Measurements from ENCODE around the gene CD55. TPM values are rescaled to one million over a fixed set of nuclear protein-coding genes. Genes with fewer than 3 reads are reported as not detected.
A peak's percentile ranks its signal among the peaks of the same experiment; 100 is the strongest.

CD55 gene
- total and polyA plus RNA-seq, 5 donors from 2014 or later, result 45.4 to 120 (median 55.5) TPM

DNA sequence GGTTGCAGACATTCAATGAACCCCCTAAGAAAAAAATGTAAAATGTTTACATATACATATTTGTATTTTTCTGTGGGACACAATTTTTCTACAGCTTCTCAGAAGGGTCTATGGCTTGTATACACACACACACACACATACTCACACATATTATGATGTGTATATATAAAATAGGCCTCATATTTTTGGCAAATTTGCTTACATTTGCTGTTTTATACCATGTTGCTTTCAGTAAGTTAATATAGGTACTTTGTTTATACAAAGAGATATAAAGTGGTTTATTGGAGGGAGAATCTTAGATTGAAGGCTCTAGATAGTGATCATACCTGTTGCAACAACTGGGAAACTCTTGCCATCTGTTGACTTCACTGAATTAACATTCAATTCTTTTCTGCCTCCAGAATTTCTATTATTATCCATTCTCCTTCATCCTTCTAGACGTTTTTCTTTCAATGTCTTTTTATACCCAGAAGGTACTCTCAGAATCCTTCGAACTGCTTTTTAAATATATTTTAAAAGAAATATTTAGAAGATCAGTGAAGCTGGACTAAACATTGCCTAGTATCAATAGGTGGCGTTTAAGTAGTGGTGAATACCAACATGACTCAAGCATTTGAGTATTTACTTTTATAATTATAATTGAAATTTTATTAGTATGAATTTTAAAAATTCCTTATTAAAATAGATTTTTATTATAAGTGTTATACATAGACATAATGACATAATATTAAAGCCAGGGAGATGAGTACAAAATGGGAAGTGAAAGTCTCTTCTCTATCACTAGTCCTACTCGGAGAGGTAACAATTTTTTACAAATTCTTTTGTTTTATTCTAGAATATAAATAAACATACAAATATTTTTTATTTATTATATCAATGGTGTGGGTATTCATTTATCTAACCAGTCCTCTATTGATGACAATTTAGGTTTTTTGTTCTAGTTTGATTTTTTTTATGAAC lies 10.2 kb downstream of the CD55 start:
- DNase-seq (no peak), ATAC-seq (ENCODE audit: low read depth in 2 of 2) (no peak)
- peaks cover 70% of the 10 kb centered on the region for H3K36me3 Mint-ChIP-seq
- H3K4me3 ChIP-seq (ENCODE audit: low read depth, low read length), result no peak overlapping the region
- peaks cover 3 to 16% (median 10%) of the 10 kb centered on the region in 7 donors for H3K9me3 Mint-ChIP-seq
- H3K9me3 ChIP-seq (ENCODE audit: control insufficient read depth in 2 of 2, low read length in 2 of 2), result peaks cover 14 to 17% of the 10 kb centered on the region in 2 experiments
- peaks cover 71% of the 10 kb centered on the region for H3K36me3 ChIP-seq (ENCODE audit: control insufficient read depth, insufficient read depth, low read length)
- no peak overlapping the region for H3K4me3 Mint-ChIP-seq
- peaks cover 18% of the 10 kb centered on the region for H3K4me1 ChIP-seq (ENCODE audit: control insufficient read depth, insufficient read depth, low read length, poor library complexity, severe bottlenecking)
- H3K4me1 Mint-ChIP-seq, result peaks cover 36 to 50% (median 43%) of the 10 kb centered on the region in 4 donors
- no peaks in the 10 kb centered on the region for H3K27me3 ChIP-seq (ENCODE audit: control insufficient read depth, insufficient read depth, low read length)
- no peak overlapping the region for H3K27ac Mint-ChIP-seq
- no peak overlapping the region for H3K27ac ChIP-seq (ENCODE audit: insufficient read depth, low read length, poor library complexity, severe bottlenecking)
- H3K27me3 Mint-ChIP-seq, result no peaks in the 10 kb centered on the region

DNA sequence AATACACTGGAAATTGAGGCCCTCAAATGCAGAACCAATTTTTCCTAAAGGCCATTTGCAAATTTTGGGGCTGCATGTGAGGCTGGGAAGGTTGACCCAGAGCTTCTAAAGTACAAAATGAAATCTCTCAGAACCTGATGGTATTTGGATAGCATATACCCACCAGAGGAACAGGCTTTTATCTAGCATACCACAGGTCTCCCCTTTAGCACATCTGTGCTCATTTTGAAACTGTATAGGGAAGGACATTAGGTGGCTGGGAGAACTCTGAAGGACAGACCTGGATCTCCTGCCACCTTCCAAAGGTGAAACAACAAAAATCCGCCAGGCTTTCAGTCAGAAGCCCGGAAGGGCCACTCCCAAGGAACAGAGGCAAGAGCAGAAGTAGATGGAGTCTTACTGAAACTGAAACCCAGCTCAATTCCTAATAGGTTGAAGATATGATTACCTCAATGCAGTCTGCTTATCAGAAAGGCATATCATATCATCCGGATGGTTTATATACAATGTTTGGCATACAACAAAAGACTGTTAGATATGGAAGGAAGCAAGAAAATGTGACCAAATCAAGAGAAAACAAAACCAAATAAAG lies 11.6 kb downstream of the CD55 start:
- Histone ChIP-seq H3K27ac (ENCODE audit: insufficient read depth, low read length, poor library complexity, severe bottlenecking) (no peak overlapping the region), H3K36me3 (ENCODE audit: control insufficient read depth, insufficient read depth, low read length) (peaks cover 68% of the 10 kb centered on the region), H3K27me3 (ENCODE audit: control insufficient read depth, insufficient read depth, low read length) (no peaks in the 10 kb centered on the region), H3K4me1 (ENCODE audit: control insufficient read depth, insufficient read depth, low read length, poor library complexity, severe bottlenecking) (peaks cover 23% of the 10 kb centered on the region), H3K9me3 (ENCODE audit: control insufficient read depth in 2 of 2, low read length in 2 of 2) (peaks cover 14 to 17% of the 10 kb centered on the region in 2 experiments), H3K4me3 (ENCODE audit: low read depth, low read length) (no peak overlapping the region)
- peak overlapping the region in 2 of 4 donors; percentile 17 to 62 for H3K4me3 Mint-ChIP-seq
- ATAC-seq (ENCODE audit: low read depth in 2 of 2), result no peak
- no peaks in the 10 kb centered on the region for H3K27me3 Mint-ChIP-seq
- DNase-seq, result no peak
- H3K27ac Mint-ChIP-seq, result peak overlapping the region in 1 of 3 donors; percentile 57
- peaks cover 3 to 16% (median 10%) of the 10 kb centered on the region in 7 donors for H3K9me3 Mint-ChIP-seq
- H3K36me3 Mint-ChIP-seq, result peaks cover 66% of the 10 kb centered on the region
- H3K4me1 Mint-ChIP-seq, result peaks cover 41 to 59% (median 45%) of the 10 kb centered on the region in 4 donors

DNA sequence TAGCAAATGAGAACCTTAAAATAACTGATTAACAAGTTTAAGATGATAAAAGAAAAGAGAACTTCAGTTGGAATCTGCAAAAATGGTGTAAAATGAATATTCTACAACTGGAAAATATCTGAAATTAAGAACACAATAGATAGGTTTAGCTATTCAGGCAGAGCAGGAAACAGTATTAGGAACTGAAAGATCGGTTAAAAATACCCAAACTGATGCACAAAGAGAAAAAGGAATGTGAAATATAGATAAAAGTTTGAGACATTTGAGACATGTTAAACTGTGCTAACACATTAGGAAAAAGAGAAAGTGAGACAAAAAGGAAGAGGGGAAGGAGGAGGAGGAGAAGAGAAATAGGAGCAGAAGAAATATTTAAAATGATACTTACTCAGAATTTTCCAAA lies 12.1 kb downstream of the CD55 start:
- no peak overlapping the region for H3K27ac Mint-ChIP-seq
- H3K9me3 Mint-ChIP-seq, result peaks cover 3 to 16% (median 10%) of the 10 kb centered on the region in 7 donors
- Histone ChIP-seq H3K36me3 (ENCODE audit: control insufficient read depth, insufficient read depth, low read length) (peaks cover 62% of the 10 kb centered on the region), H3K9me3 (ENCODE audit: control insufficient read depth in 2 of 2, low read length in 2 of 2) (peaks cover 14 to 17% of the 10 kb centered on the region in 2 experiments), H3K27me3 (ENCODE audit: control insufficient read depth, insufficient read depth, low read length) (no peaks in the 10 kb centered on the region), H3K27ac (ENCODE audit: insufficient read depth, low read length, poor library complexity, severe bottlenecking) (no peak overlapping the region), H3K4me3 (ENCODE audit: low read depth, low read length) (no peak overlapping the region), H3K4me1 (ENCODE audit: control insufficient read depth, insufficient read depth, low read length, poor library complexity, severe bottlenecking) (peaks cover 23% of the 10 kb centered on the region)
- DNase-seq, result no peak
- peaks cover 41 to 55% (median 45%) of the 10 kb centered on the region in 4 donors for H3K4me1 Mint-ChIP-seq
- H3K4me3 Mint-ChIP-seq, result peak overlapping the region in 1 of 4 donors; percentile 62
- H3K27me3 Mint-ChIP-seq, result no peaks in the 10 kb centered on the region
- ATAC-seq (ENCODE audit: low read depth in 2 of 2), result no peak
- peaks cover 61% of the 10 kb centered on the region for H3K36me3 Mint-ChIP-seq

DNA sequence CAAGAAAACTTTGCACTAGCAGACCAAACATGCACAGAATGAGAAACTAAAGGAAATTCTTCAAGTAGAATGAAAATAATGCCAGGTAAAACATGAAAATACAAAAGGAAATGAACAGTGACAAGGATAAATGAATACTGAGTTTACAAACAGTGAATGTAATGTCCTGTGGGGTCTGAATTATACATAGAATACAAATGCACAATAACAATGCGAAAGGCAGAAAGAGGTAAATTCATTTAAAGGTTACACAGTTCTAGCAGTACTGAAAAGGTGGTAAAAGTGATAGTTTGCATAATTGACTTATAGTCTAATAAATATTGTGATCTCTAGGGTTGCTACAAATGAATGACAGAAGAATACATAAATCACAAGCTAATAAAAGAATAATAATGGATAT lies 12.9 kb downstream of the CD55 start:
- peak overlapping the region in 1 of 4 donors; percentile 43 for H3K4me3 Mint-ChIP-seq
- peaks cover 14 to 17% of the 10 kb centered on the region in 2 experiments for H3K9me3 ChIP-seq (ENCODE audit: control insufficient read depth in 2 of 2, low read length in 2 of 2)
- no peak overlapping the region for H3K27ac ChIP-seq (ENCODE audit: insufficient read depth, low read length, poor library complexity, severe bottlenecking)
- H3K4me1 Mint-ChIP-seq, result peaks cover 38 to 52% (median 44%) of the 10 kb centered on the region in 4 donors
- peaks cover 3 to 16% (median 10%) of the 10 kb centered on the region in 7 donors for H3K9me3 Mint-ChIP-seq
- no peak for ATAC-seq (ENCODE audit: low read depth in 2 of 2)
- no peak overlapping the region for H3K4me3 ChIP-seq (ENCODE audit: low read depth, low read length)
- no peaks in the 10 kb centered on the region for H3K27me3 ChIP-seq (ENCODE audit: control insufficient read depth, insufficient read depth, low read length)
- H3K4me1 ChIP-seq (ENCODE audit: control insufficient read depth, insufficient read depth, low read length, poor library complexity, severe bottlenecking), result peaks cover 23% of the 10 kb centered on the region
- H3K36me3 Mint-ChIP-seq, result peaks cover 56% of the 10 kb centered on the region
- H3K36me3 ChIP-seq (ENCODE audit: control insufficient read depth, insufficient read depth, low read length), result peaks cover 57% of the 10 kb centered on the region
- H3K27ac Mint-ChIP-seq, result peak overlapping the region in 2 of 3 donors; percentile 34 to 38
- H3K27me3 Mint-ChIP-seq, result no peaks in the 10 kb centered on the region
- DNase-seq, result no peak

DNA sequence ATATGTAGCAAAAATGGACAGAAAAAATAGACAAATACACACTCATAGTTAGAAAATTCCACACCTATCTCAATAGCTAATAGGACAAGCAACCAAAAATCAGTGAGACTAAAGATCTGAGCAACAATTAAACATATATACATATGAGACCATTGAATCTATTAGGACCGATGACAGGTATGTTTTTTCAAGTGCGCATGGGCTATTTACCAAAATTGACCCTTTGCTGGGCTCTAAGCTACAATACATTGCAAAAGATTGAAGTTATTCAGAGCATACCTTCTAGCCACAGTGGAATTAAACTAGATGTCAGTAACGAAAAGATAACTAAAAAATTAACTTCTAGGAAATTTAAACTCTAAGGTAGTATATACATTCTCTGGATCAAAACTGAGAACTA lies 13.7 kb downstream of the CD55 start:
- peak overlapping the region in 1 of 4 donors; percentile 43 for H3K4me3 Mint-ChIP-seq
- peaks cover 56% of the 10 kb centered on the region for H3K36me3 Mint-ChIP-seq
- Histone ChIP-seq H3K4me3 (ENCODE audit: low read depth, low read length) (peak overlapping the region; percentile 54), H3K27ac (ENCODE audit: insufficient read depth, low read length, poor library complexity, severe bottlenecking) (no peak overlapping the region), H3K36me3 (ENCODE audit: control insufficient read depth, insufficient read depth, low read length) (peaks cover 62% of the 10 kb centered on the region), H3K27me3 (ENCODE audit: control insufficient read depth, insufficient read depth, low read length) (no peaks in the 10 kb centered on the region), H3K9me3 (ENCODE audit: control insufficient read depth in 2 of 2, low read length in 2 of 2) (peaks cover 14 to 17% of the 10 kb centered on the region in 2 experiments), H3K4me1 (ENCODE audit: control insufficient read depth, insufficient read depth, low read length, poor library complexity, severe bottlenecking) (peaks cover 23% of the 10 kb centered on the region)
- H3K4me1 Mint-ChIP-seq, result peaks cover 41 to 46% (median 44%) of the 10 kb centered on the region in 4 donors
- H3K9me3 Mint-ChIP-seq, result peaks cover 3 to 16% (median 10%) of the 10 kb centered on the region in 7 donors
- no peaks in the 10 kb centered on the region for H3K27me3 Mint-ChIP-seq
- DNase-seq, result no peak
- ATAC-seq (ENCODE audit: low read depth in 2 of 2), result no peak
- peak overlapping the region in 1 of 3 donors; percentile 17 for H3K27ac Mint-ChIP-seq

DNA sequence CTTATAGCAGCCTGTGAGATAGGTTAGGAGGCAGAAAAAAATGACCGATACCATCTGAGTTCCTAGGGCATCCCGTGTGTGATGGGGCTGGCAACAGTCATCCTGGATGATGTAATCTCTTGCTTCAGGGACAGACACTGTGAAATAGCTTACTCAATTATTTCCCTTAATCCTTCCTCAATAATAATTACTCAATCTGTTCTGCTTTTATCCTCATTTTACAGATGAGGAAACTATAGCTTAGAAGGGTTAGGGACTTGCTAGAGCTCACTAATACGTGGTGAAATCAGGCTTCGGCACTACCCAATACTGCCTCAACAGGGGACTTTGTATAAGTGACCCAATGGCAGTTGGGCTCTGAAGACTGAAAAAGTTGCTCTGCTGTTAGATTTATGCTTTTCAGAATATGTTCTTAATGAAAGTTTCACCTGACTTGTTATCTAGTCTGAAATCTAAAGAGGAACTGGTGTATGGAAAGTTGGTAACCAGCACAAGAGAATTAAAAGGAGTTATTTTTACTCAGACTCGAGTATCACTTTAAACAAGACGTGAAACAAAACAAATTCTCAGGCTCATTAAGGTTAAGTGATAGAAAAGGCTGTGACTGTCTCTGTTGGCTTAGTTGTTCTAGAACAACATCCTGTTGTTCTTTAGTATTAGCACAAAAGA lies 14.4 kb downstream of the CD55 start:
- Mint-ChIP-seq H3K4me1 (peaks cover 37 to 43% (median 41%) of the 10 kb centered on the region in 4 donors), H3K27me3 (no peaks in the 10 kb centered on the region), H3K9me3 (peaks cover 3 to 16% (median 8%) of the 10 kb centered on the region in 7 donors), H3K36me3 (peaks cover 56% of the 10 kb centered on the region), H3K4me3 (peak overlapping the region in 3 of 4 donors; percentile 23 to 69 (median 36)), H3K27ac (peak overlapping the region; percentile 75 to 86 (median 82))
- H3K4me1 ChIP-seq (ENCODE audit: control insufficient read depth, insufficient read depth, low read length, poor library complexity, severe bottlenecking), result peaks cover 23% of the 10 kb centered on the region
- H3K36me3 ChIP-seq (ENCODE audit: control insufficient read depth, insufficient read depth, low read length), result peaks cover 62% of the 10 kb centered on the region
- ATAC-seq (ENCODE audit: low read depth in 2 of 2) (peak; percentile 42 to 63), DNase-seq (peak in 2 of 3 donors; percentile 42 to 56)
- peak overlapping the region; percentile 47 for H3K27ac ChIP-seq (ENCODE audit: insufficient read depth, low read length, poor library complexity, severe bottlenecking)
- peak overlapping the region; percentile 54 for H3K4me3 ChIP-seq (ENCODE audit: low read depth, low read length)
- peaks cover 14 to 17% of the 10 kb centered on the region in 2 experiments for H3K9me3 ChIP-seq (ENCODE audit: control insufficient read depth in 2 of 2, low read length in 2 of 2)
- no peaks in the 10 kb centered on the region for H3K27me3 ChIP-seq (ENCODE audit: control insufficient read depth, insufficient read depth, low read length)
